ENCODE results near the gene NSF. TPM values are rescaled to one million over a fixed set of nuclear protein-coding genes. Genes with fewer than 3 reads are reported as not detected.
"Not testable (repeated sequence)": the region's sequence is repeated elsewhere in the genome, so short reads cannot be mapped to it uniquely, and the experiment has no call there.

Gene NSF
- total RNA-seq, 4 donors from 2014 or later: 20.9 to 30.8 (median 24.5) TPM

DNA sequence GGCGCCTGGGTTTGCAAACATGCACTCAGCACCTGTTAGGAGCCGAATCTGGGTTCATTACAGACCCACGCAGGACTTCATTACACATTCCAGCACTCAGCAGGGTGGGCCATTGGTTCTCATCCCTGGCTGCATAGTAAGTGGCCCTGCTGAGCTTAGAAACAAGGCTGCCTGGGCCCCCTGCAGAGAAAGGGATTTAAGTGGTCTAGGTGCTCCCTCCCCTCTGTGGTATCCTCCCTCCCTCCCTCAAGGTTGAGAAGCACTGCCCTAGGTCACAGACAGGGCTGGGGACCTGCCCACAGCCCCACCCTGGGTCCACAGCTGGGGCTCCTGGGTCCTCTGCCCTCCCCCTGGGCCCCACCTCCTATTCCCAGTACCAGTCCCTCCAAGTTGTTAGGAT, 199.7 kb downstream of the NSF start:
- intact Hi-C loops (cut with DNase I): no loop called here
- no peak for DNase-seq
- H3K4me1 ChIP-seq: no peaks in the 10 kb centered on the region
- no peak for TF ChIP-seq POLR2A (IDR thresholded peaks at IDR 0.05)
- TF ChIP-seq, protein P1, sequence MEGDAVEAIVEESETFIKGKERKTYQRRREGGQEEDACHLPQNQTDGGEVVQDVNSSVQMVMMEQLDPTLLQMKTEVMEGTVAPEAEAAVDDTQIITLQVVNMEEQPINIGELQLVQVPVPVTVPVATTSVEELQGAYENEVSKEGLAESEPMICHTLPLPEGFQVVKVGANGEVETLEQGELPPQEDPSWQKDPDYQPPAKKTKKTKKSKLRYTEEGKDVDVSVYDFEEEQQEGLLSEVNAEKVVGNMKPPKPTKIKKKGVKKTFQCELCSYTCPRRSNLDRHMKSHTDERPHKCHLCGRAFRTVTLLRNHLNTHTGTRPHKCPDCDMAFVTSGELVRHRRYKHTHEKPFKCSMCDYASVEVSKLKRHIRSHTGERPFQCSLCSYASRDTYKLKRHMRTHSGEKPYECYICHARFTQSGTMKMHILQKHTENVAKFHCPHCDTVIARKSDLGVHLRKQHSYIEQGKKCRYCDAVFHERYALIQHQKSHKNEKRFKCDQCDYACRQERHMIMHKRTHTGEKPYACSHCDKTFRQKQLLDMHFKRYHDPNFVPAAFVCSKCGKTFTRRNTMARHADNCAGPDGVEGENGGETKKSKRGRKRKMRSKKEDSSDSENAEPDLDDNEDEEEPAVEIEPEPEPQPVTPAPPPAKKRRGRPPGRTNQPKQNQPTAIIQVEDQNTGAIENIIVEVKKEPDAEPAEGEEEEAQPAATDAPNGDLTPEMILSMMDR (IDR thresholded peaks at IDR 0.05): no peak
- peaks cover 0 to 55% (median 0%) of the 10 kb centered on the region in 4 donors for H3K27me3 ChIP-seq
- no peak overlapping the region for H3K27ac ChIP-seq
- no peak overlapping the region for H3K4me3 ChIP-seq
- H3K36me3 ChIP-seq: no peaks in the 10 kb centered on the region
- 76 to 77% methylated on average over 2 to 3 of the region's 3 CpGs for WGBS, 2 donors
- no peaks in the 10 kb centered on the region for H3K9me3 ChIP-seq

DNA sequence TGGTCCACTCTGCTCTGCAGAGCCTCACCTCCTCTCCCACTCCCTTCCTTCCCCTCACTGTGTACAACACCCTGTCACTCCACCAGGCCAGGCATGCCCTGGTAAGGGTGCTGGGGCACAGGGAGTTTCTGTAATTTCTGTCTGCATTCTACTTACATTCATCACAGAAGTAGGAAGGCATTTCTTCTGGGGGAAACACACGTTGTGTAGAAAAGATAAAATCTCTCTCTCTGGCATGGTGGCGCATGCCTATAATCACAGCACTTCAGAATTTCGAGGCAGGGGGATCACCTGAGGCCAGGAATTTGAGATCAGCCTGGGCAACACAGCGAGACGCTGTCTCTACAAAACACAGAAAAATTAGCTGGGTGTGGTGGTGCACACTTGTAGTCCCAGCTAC, 201.1 kb downstream of the NSF start:
- no peak overlapping the region for H3K4me3 ChIP-seq
- TF ChIP-seq, protein P1 (IDR thresholded peaks at IDR 0.05): no peak
- TF ChIP-seq POLR2A (IDR thresholded peaks at IDR 0.05): no peak
- H3K9me3 ChIP-seq: no peaks in the 10 kb centered on the region
- WGBS, 2 donors: 55 to 74% methylated on average over 2 to 5 of the region's 5 CpGs
- peaks cover 0 to 66% (median 0%) of the 10 kb centered on the region in 4 donors for H3K27me3 ChIP-seq
- H3K4me1 ChIP-seq: no peaks in the 10 kb centered on the region
- H3K36me3 ChIP-seq: no peaks in the 10 kb centered on the region
- intact Hi-C loops (cut with DNase I): no loop called here
- no peak for DNase-seq
- no peak overlapping the region for H3K27ac ChIP-seq

DNA sequence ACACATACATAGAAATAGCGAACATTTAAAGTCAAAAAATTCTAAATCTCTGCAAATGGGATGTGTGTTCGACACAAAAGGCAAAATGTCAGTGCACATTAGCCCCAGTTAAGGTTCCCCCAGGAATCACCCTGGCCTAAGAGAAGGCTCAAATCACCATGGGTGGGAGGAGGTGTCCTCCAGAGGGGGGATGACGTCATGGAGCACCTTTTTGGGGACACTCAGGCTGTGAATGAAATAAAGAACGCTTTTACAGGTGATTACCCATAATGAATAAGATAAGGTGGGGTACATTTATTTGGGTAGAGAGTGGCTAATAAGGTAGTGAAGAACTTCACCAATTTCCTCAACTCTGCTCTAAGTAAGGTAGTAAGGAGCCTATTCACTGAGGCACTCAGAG, 201.6 kb downstream of the NSF start:
- intact Hi-C loops (cut with DNase I): no loop called here
- H3K36me3 ChIP-seq: no peaks in the 10 kb centered on the region
- H3K27me3 ChIP-seq: peaks cover 0 to 69% (median 0%) of the 10 kb centered on the region in 4 donors
- DNase-seq: no peak
- H3K4me1 ChIP-seq: no peaks in the 10 kb centered on the region
- TF ChIP-seq, protein P1 (IDR thresholded peaks at IDR 0.05): no peak
- TF ChIP-seq POLR2A (IDR thresholded peaks at IDR 0.05): no peak
- 79 to 83% methylated on average over 4 of the region's 4 CpGs for WGBS, 2 donors
- no peaks in the 10 kb centered on the region for H3K9me3 ChIP-seq
- no peak overlapping the region for H3K27ac ChIP-seq
- H3K4me3 ChIP-seq: no peak overlapping the region

DNA sequence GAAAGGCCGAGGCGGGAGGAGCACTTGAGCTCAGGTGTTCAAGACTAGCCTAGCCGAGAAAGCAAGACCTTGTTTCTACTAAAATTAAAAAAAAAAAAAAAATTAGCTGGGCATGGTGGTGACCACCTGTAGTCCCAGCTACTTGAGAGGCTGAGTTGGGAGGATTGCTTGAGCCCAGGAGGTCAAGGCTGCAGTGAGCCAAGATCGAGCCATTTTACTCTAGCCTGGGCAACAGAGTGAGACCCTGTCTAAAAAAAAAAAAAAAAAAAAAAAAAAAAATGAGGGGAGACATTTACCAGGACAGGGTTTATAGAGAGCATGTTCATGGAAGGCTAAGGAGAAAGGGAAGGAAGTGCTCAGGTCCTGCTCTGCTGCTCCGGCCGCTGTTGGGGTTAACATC, 202.6 kb downstream of the NSF start:
- DNase-seq; intact Hi-C loops (cut with DNase I); H3K4me1 ChIP-seq; H3K27ac ChIP-seq; H3K4me3 ChIP-seq; H3K9me3 ChIP-seq; H3K36me3 ChIP-seq: not testable (repeated sequence)
- 91 to 92% methylated on average over 6 of the region's 6 CpGs for WGBS, 2 donors
- peaks cover 0 to 69% (median 0%) of the 10 kb centered on the region in 4 donors for H3K27me3 ChIP-seq

DNA sequence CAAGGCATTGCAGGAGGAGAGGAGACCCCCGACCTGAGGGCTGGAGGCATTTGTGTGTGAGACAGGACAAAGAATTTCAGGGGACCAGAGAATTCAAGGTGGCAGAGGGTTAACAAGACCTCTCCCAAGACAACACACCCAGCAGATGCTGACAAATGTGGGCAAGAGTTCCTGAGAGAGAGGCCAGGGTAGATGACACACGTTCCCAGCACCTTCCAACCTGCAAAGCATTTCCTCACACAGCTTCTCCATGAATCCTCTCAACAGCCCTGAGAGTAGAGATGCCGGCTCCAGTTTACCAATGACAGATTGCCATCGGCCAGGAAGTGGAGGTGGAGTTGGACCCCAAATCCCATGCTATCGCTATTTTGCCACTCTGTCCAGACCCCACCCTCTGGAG, 203.1 kb downstream of the NSF start:
- H3K9me3 ChIP-seq: no peaks in the 10 kb centered on the region
- no peak overlapping the region for H3K4me3 ChIP-seq
- H3K4me1 ChIP-seq: no peaks in the 10 kb centered on the region
- H3K36me3 ChIP-seq: no peaks in the 10 kb centered on the region
- peaks cover 0 to 69% (median 0%) of the 10 kb centered on the region in 4 donors for H3K27me3 ChIP-seq
- H3K27ac ChIP-seq: no peak overlapping the region
- TF ChIP-seq, protein P1 (IDR thresholded peaks at IDR 0.05): no peak
- no peak for TF ChIP-seq POLR2A (IDR thresholded peaks at IDR 0.05)
- WGBS, 2 donors: 60 to 66% methylated on average over 4 to 5 of the region's 5 CpGs
- DNase-seq: no peak
- intact Hi-C loops (cut with DNase I): no loop called here

DNA sequence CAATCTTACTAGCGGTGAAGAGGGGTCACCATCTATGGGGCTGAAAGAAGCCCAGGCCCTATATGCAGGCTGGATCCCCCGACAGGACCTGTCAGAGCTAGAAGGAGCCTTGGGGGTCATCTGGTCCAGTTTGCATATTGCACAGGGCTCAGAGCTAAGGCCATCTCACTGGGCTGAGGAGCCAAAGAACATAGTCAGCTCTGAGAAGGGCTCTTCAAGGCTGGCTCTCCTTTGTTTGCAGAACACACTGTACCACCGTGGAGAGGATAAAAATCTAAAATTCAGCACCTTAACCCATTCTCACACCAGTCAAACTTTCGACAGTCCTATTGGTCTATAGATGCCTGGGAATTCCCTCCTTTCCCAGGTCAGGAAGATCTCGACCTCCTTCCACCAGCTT, 203.8 kb downstream of the NSF start:
- TF ChIP-seq, protein P1 (IDR thresholded peaks at IDR 0.05): no peak
- no peak for TF ChIP-seq POLR2A (IDR thresholded peaks at IDR 0.05)
- intact Hi-C loops (cut with DNase I): no loop called here
- WGBS, 2 donors: 66 to 78% methylated on average over 5 of the region's 5 CpGs
- no peaks in the 10 kb centered on the region for H3K9me3 ChIP-seq
- no peaks in the 10 kb centered on the region for H3K36me3 ChIP-seq
- no peak for DNase-seq
- no peaks in the 10 kb centered on the region for H3K4me1 ChIP-seq
- H3K27me3 ChIP-seq: peaks cover 0 to 67% (median 0%) of the 10 kb centered on the region in 4 donors
- H3K27ac ChIP-seq: no peak overlapping the region
- no peak overlapping the region for H3K4me3 ChIP-seq
